Mucosa of stomach (tissue), 1 donor: Measurements from ENCODE around the gene SYNGR1.

Source experiments
- H3K27me3 ChIP-seq: one replicate; pipeline ENCODE4 v1.7.0; 2013; ENCODE audit warnings: mild to moderate bottlenecking, low read length; ENCODE audit not compliant: control insufficient read depth, insufficient read depth
- H3K36me3 ChIP-seq: one replicate; pipeline ENCODE4 v1.7.0; 2013; ENCODE audit warnings: low read length; ENCODE audit not compliant: control insufficient read depth, insufficient read depth
- H3K4me1 ChIP-seq: one replicate; pipeline ENCODE4 v1.7.0; 2013; ENCODE audit warnings: mild to moderate bottlenecking, low read length; ENCODE audit not compliant: control insufficient read depth, insufficient read depth
- H3K4me3 ChIP-seq: one replicate; pipeline ENCODE4 v1.7.0; 2013; ENCODE audit warnings: low read length
- H3K9ac ChIP-seq: one replicate; pipeline ENCODE4 v1.7.0; 2013; ENCODE audit warnings: mild to moderate bottlenecking, low read length, moderate library complexity
- H3K9me3 ChIP-seq: one replicate; pipeline ENCODE4 v1.7.0; 2013; ENCODE audit warnings: mild to moderate bottlenecking, low read length, moderate library complexity; ENCODE audit not compliant: control insufficient read depth
- donor health status: Pancreatic carcinoma.

SYNGR1 gene

GRCh38 chr22:39422721-39423120 is 72.9 kb downstream of the SYNGR1 start:
- Histone ChIP-seq H3K4me3 (no peak overlapping the region), H3K36me3 (peaks cover 18% of the 10 kb centered on the region), H3K4me1 (no peaks in the 10 kb centered on the region), H3K27me3 (no peaks in the 10 kb centered on the region), H3K9ac (no peak overlapping the region), H3K9me3 (no peaks in the 10 kb centered on the region)

GRCh38 chr22:39423976-39424375 is 74.2 kb downstream of the SYNGR1 start:
- Histone ChIP-seq H3K4me3 (no peak overlapping the region), H3K9ac (no peak overlapping the region), H3K4me1 (no peaks in the 10 kb centered on the region), H3K9me3 (no peaks in the 10 kb centered on the region), H3K36me3 (peaks cover 19% of the 10 kb centered on the region), H3K27me3 (no peaks in the 10 kb centered on the region)

- no peak overlapping the region for H3K9ac ChIP-seq
- H3K36me3 ChIP-seq, result peaks cover 15% of the 10 kb centered on the region
- no peaks in the 10 kb centered on the region for H3K9me3 ChIP-seq
- H3K4me1 ChIP-seq, result no peaks in the 10 kb centered on the region
- no peaks in the 10 kb centered on the region for H3K27me3 ChIP-seq
- no peak overlapping the region for H3K4me3 ChIP-seq
These were observed 76.7 kb downstream of the SYNGR1 start for GRCh38 chr22:39426380-39427043.

GRCh38 chr22:39427751-39428596 is 78.2 kb downstream of the SYNGR1 start:
- H3K27me3 ChIP-seq, result no peaks in the 10 kb centered on the region
- H3K9me3 ChIP-seq, result no peaks in the 10 kb centered on the region
- peaks cover 13% of the 10 kb centered on the region for H3K36me3 ChIP-seq
- no peak overlapping the region for H3K4me3 ChIP-seq
- H3K9ac ChIP-seq, result no peak overlapping the region
- H3K4me1 ChIP-seq, result no peaks in the 10 kb centered on the region

- Histone ChIP-seq H3K4me3 (no peak overlapping the region), H3K27me3 (no peaks in the 10 kb centered on the region), H3K36me3 (peaks cover 13% of the 10 kb centered on the region), H3K4me1 (no peaks in the 10 kb centered on the region), H3K9ac (no peak overlapping the region), H3K9me3 (no peaks in the 10 kb centered on the region)
These were observed 78.8 kb downstream of the SYNGR1 start for GRCh38 chr22:39428597-39429071.

- H3K4me1 ChIP-seq, result no peaks in the 10 kb centered on the region
These were observed 79.4 kb downstream of the SYNGR1 start for GRCh38 chr22:39429186-39429585.

GRCh38 chr22:39429916-39430575 is 80.3 kb downstream of the SYNGR1 start:
- Histone ChIP-seq H3K9ac (no peak overlapping the region), H3K27me3 (no peaks in the 10 kb centered on the region), H3K36me3 (peaks cover 13% of the 10 kb centered on the region), H3K4me1 (no peaks in the 10 kb centered on the region), H3K9me3 (no peaks in the 10 kb centered on the region), H3K4me3 (no peak overlapping the region)

More at GRCh38 chr22:39429186-39429585, 79.4 kb downstream of the SYNGR1 start:
- Histone ChIP-seq H3K9me3 (no peaks in the 10 kb centered on the region), H3K36me3 (peaks cover 13% of the 10 kb centered on the region), H3K9ac (no peak overlapping the region), H3K27me3 (no peaks in the 10 kb centered on the region), H3K4me3 (no peak overlapping the region)

GRCh38 chr22:39430576-39431150 is 80.9 kb downstream of the SYNGR1 start:
- Histone ChIP-seq H3K9ac (no peak overlapping the region), H3K36me3 (peaks cover 13% of the 10 kb centered on the region), H3K4me3 (no peak overlapping the region), H3K9me3 (no peaks in the 10 kb centered on the region), H3K4me1 (no peaks in the 10 kb centered on the region), H3K27me3 (no peaks in the 10 kb centered on the region)

GRCh38 chr22:39431216-39431801 is 81.5 kb downstream of the SYNGR1 start:
- no peaks in the 10 kb centered on the region for H3K27me3 ChIP-seq
- H3K4me1 ChIP-seq, result peaks cover under 1% of the 10 kb centered on the region
- no peaks in the 10 kb centered on the region for H3K9me3 ChIP-seq
- no peak overlapping the region for H3K4me3 ChIP-seq
- H3K36me3 ChIP-seq, result peaks cover 13% of the 10 kb centered on the region
- H3K9ac ChIP-seq, result no peak overlapping the region

- Histone ChIP-seq H3K4me1 (peaks cover 5% of the 10 kb centered on the region), H3K9ac (no peak overlapping the region), H3K9me3 (no peaks in the 10 kb centered on the region), H3K27me3 (no peaks in the 10 kb centered on the region), H3K36me3 (peaks cover 13% of the 10 kb centered on the region), H3K4me3 (no peak overlapping the region)
These were observed 82.0 kb downstream of the SYNGR1 start for GRCh38 chr22:39431821-39432251.

- Histone ChIP-seq H3K9ac (no peak overlapping the region), H3K36me3 (peaks cover 9% of the 10 kb centered on the region), H3K9me3 (no peaks in the 10 kb centered on the region), H3K4me3 (no peak overlapping the region), H3K27me3 (no peaks in the 10 kb centered on the region), H3K4me1 (peaks cover 5% of the 10 kb centered on the region)
These were observed 82.6 kb downstream of the SYNGR1 start for GRCh38 chr22:39432361-39432811.
